CD14-positive monocyte (primary cell): Measurements from ENCODE around the gene NID1. TPM values are rescaled to one million over a fixed set of nuclear protein-coding genes. Genes with fewer than 3 reads are reported as not detected.

Source experiments
- DNase-seq, 3 donors: peaks; one replicate each; pipeline ENCODE4 v3.0.0-alpha.2; 2011 to 2022
- H2AFZ ChIP-seq: 2 replicates; pipeline ENCODE4 v1.6.0; 2012; ENCODE audit warnings: mild to moderate bottlenecking, low read depth, low read length, inconsistent platforms; ENCODE audit not compliant: insufficient read depth, poor library complexity, severe bottlenecking
- H3K27ac ChIP-seq, 2 donors: 1 replicate in 1 of 2; 2 replicates in 1 of 2; pipeline ENCODE4 v1.5.1; 2012 to 2013; ENCODE audit warnings: low read length in 2 of 2, control low read depth in 1 of 2, inconsistent platforms in 1 of 2, low read depth in 1 of 2, mild to moderate bottlenecking in 1 of 2
- H3K27me3 ChIP-seq, 2 donors: one replicate each; pipeline versions ENCODE4 v1.6.0 to v1.6.1; 2011 to 2013; ENCODE audit warnings: low read length in 2 of 2; ENCODE audit not compliant: control insufficient read depth in 2 of 2, insufficient read depth in 2 of 2
- H3K36me3 ChIP-seq, 2 donors: replicated peaks in 1 of 2; 1 replicate in 1 of 2; 2 replicates in 1 of 2; pipeline versions ENCODE4 v1.5.1 to v1.6.1; 2012 to 2013; ENCODE audit warnings: low read length in 2 of 2, control low read depth in 1 of 2, inconsistent platforms in 1 of 2, mild to moderate bottlenecking in 1 of 2; ENCODE audit not compliant: insufficient read depth in 2 of 2, control insufficient read depth in 1 of 2
- H3K4me1 ChIP-seq, 2 donors: 1 replicate in 1 of 2; 2 replicates in 1 of 2; pipeline versions ENCODE4 v1.5.1 to v1.6.1; 2012 to 2013; ENCODE audit warnings: low read length in 2 of 2, control low read depth in 1 of 2, inconsistent platforms in 1 of 2, mild to moderate bottlenecking in 1 of 2, moderate library complexity in 1 of 2; ENCODE audit not compliant: insufficient read depth in 2 of 2, control insufficient read depth in 1 of 2
- H3K4me2 ChIP-seq: replicated peaks from 2 replicates; pipeline ENCODE3; 2012; ENCODE audit warnings: low read length, moderate library complexity, mild to moderate bottlenecking; ENCODE audit not compliant: poor library complexity, severe bottlenecking; ENCODE audit errors: extremely low read depth
- H3K4me3 ChIP-seq, 3 experiments: fragments of 200-600 bp in 1 of 3; sonication (generic) in 1 of 3; replicated peaks in 1 of 3; 1 replicate in 2 of 3; 2 replicates in 1 of 3; pipeline ENCODE4 v1.5.1; 2011 to 2013; ENCODE audit warnings: low read length in 3 of 3, mild to moderate bottlenecking in 3 of 3, control low read depth in 2 of 3, low read depth in 2 of 3, inconsistent platforms in 1 of 3, moderate library complexity in 1 of 3
- H3K79me2 ChIP-seq: 2 replicates; pipeline ENCODE4 v1.6.0; 2012; ENCODE audit warnings: mild to moderate bottlenecking, control low read depth, inconsistent platforms, low read length, moderate library complexity; ENCODE audit not compliant: insufficient read depth
- H3K9ac ChIP-seq: 2 replicates; pipeline ENCODE4 v1.6.0; 2017; ENCODE audit warnings: low read length, mild to moderate bottlenecking; ENCODE audit not compliant: insufficient read depth, poor library complexity, severe bottlenecking
- H3K9me3 ChIP-seq, 2 donors: replicated peaks in 1 of 2; 1 replicate in 1 of 2; 2 replicates in 1 of 2; pipeline versions ENCODE4 v1.5.1 to v1.6.1; 2012 to 2013; ENCODE audit warnings: low read length in 2 of 2, control low read depth in 1 of 2; ENCODE audit not compliant: control insufficient read depth in 1 of 2, insufficient read depth in 1 of 2
- H4K20me1 ChIP-seq: 2 replicates; pipeline ENCODE4 v1.6.0; 2012; ENCODE audit warnings: mild to moderate bottlenecking, low read length, control low read depth, moderate library complexity; ENCODE audit not compliant: insufficient read depth
- H3K27ac Mint-ChIP-seq, 7 donors: one replicate each; pipeline ENCODE4 v1.8.0; 2020; ENCODE audit warnings: mild to moderate bottlenecking in 7 of 7, mixed read lengths in 7 of 7, moderate library complexity in 6 of 7, inconsistent platforms in 2 of 7
- H3K27me3 Mint-ChIP-seq, 3 donors: one replicate each; pipeline ENCODE4 v1.8.0; 2021 to 2022; ENCODE audit warnings: low read depth in 3 of 3, mild to moderate bottlenecking in 3 of 3, mixed read lengths in 3 of 3, moderate library complexity in 3 of 3, inconsistent platforms in 1 of 3
- H3K36me3 Mint-ChIP-seq, 2 donors: one replicate each; pipeline ENCODE4 v1.8.0; 2020; ENCODE audit warnings: mixed read lengths in 2 of 2, inconsistent platforms in 1 of 2, mild to moderate bottlenecking in 1 of 2
- H3K4me1 Mint-ChIP-seq: one replicate; pipeline ENCODE4 v1.8.0; 2020; ENCODE audit warnings: mild to moderate bottlenecking, mixed read lengths
- H3K4me3 Mint-ChIP-seq, 2 donors: one replicate each; pipeline ENCODE4 v1.8.0; 2020; ENCODE audit warnings: mild to moderate bottlenecking in 2 of 2, mixed read lengths in 2 of 2, moderate library complexity in 1 of 2
- H3K9me3 Mint-ChIP-seq, 7 donors: one replicate each; pipeline ENCODE4 v1.8.0; 2020 to 2022; ENCODE audit warnings: mixed read lengths in 7 of 7, mild to moderate bottlenecking in 6 of 7, moderate library complexity in 6 of 7, inconsistent platforms in 2 of 7
- CTCF ChIP-seq: fragments of 200-600 bp; IDR thresholded peaks from one replicate; pipeline ENCODE4 v1.8.0; 2022; ENCODE audit warnings: antibody characterized with exemption, mild to moderate bottlenecking
- WGBS: methylation state at CpG from one replicate; pipeline ENCODE4 v1.1.5; 2013; ENCODE audit warnings: missing lambda C conversion rate; ENCODE audit not compliant: insufficient coverage; 5-methylcytosine and 5-hydroxymethylcytosine counted together
- intact Hi-C, 2 donors: fragments of 100-400 bp; cut with micrococcal nuclease; formaldehyde crosslinking; loops; one replicate each; pipeline versions ENCODE4 v1.15.0 to v1.15.1; 2023
- polyA plus RNA-seq, 3 donors: library from polyadenylated mRNA; depleted of rRNA in 1 of 3; unstranded in 2 of 3; stranded (reverse) in 1 of 3; fragments of 300-500 nt in 2 of 3; fragments of >200 nt in 1 of 3; fragmentation: Illumina TruSeq in 2 of 3; gene quantifications; 1 replicate in 2 of 3; 2 replicates in 1 of 3; pipeline ENCODE4 v1.2.3, GENCODE V29; 2012 to 2021

The NID1 gene
- polyA plus RNA-seq, 3 donors = 6.8 to 19.7 (median 14.4) TPM

GRCh38 chr1:236013330-236013729 is 51.6 kb downstream of the NID1 start:
- no peaks in the 10 kb centered on the region for H3K9me3 ChIP-seq
- Mint-ChIP-seq H3K9me3 (peaks cover 0 to 4% (median 0%) of the 10 kb centered on the region in 7 donors), H3K4me3 (no peak overlapping the region), H3K36me3 (peaks cover 14 to 32% of the 10 kb centered on the region in 2 donors), H3K27me3 (peaks cover 0 to 2% (median 0%) of the 10 kb centered on the region in 3 donors), H3K4me1 (peaks cover 9% of the 10 kb centered on the region), H3K27ac (no peak overlapping the region)
- H3K27ac ChIP-seq = no peak overlapping the region
- H3K4me2 ChIP-seq = no peak overlapping the region
- H3K4me1 ChIP-seq = no peaks in the 10 kb centered on the region
- H2AFZ ChIP-seq = no peak overlapping the region
- intact Hi-C loops = no loop called here
- H3K79me2 ChIP-seq = no peaks in the 10 kb centered on the region
- DNase-seq = no peak
- no peak for TF ChIP-seq CTCF
- H3K36me3 ChIP-seq = peaks cover 3 to 32% of the 10 kb centered on the region in 2 donors
- no peaks in the 10 kb centered on the region for H3K27me3 ChIP-seq
- no peaks in the 10 kb centered on the region for H4K20me1 ChIP-seq
- WGBS = 96% methylated on average over 4 of the region's 4 CpGs
- H3K9ac ChIP-seq = no peak overlapping the region
- no peak overlapping the region for H3K4me3 ChIP-seq

- no peak for TF ChIP-seq CTCF
- H3K36me3 ChIP-seq = peaks cover 3 to 28% of the 10 kb centered on the region in 2 donors
- H3K9me3 ChIP-seq = no peaks in the 10 kb centered on the region
- no peaks in the 10 kb centered on the region for H3K27me3 ChIP-seq
- WGBS = 98% methylated on average over 11 of the region's 11 CpGs
- no peaks in the 10 kb centered on the region for H4K20me1 ChIP-seq
- no peaks in the 10 kb centered on the region for H3K79me2 ChIP-seq
- H2AFZ ChIP-seq = no peak overlapping the region
- peaks cover 0 to 2% (median 0%) of the 10 kb centered on the region in 3 donors for H3K27me3 Mint-ChIP-seq
- peaks cover 9% of the 10 kb centered on the region for H3K4me1 Mint-ChIP-seq
- peaks cover 0 to 4% (median 0%) of the 10 kb centered on the region in 7 donors for H3K9me3 Mint-ChIP-seq
- no peak overlapping the region for H3K4me3 Mint-ChIP-seq
- no peak overlapping the region for H3K4me3 ChIP-seq
- H3K36me3 Mint-ChIP-seq = peaks cover 14 to 34% of the 10 kb centered on the region in 2 donors
- no peak overlapping the region for H3K9ac ChIP-seq
- no peak overlapping the region for H3K4me2 ChIP-seq
- H3K27ac Mint-ChIP-seq = no peak overlapping the region
- no peak overlapping the region for H3K27ac ChIP-seq
- no peak for DNase-seq
- intact Hi-C loops = no loop called here
- no peaks in the 10 kb centered on the region for H3K4me1 ChIP-seq
Measured at GRCh38 chr1:236011641-236012040, 53.2 kb downstream of the NID1 start.
